ENCODE results near the gene SHROOM3.
A peak's percentile ranks its signal among the peaks of the same experiment; 100 is the strongest.

Gene SHROOM3

GRCh38 chr4:76751612-76752343 lies 316.7 kb downstream of the SHROOM3 start:
- no peak for DNase-seq (ENCODE audit: low spot score)

- no peak for DNase-seq (ENCODE audit: low spot score)
These were observed 318.0 kb downstream of the SHROOM3 start for GRCh38 chr4:76752861-76753501.

GRCh38 chr4:76753814-76754213 lies 318.8 kb downstream of the SHROOM3 start:
- DNase-seq (ENCODE audit: low spot score): no peak

- DNase-seq (ENCODE audit: low spot score): no peak
These were observed 319.4 kb downstream of the SHROOM3 start for GRCh38 chr4:76754439-76754838.

- no peak for DNase-seq (ENCODE audit: low spot score)
These were observed 320.7 kb downstream of the SHROOM3 start for GRCh38 chr4:76755756-76756155.

GRCh38 chr4:76756416-76756815 lies 321.4 kb downstream of the SHROOM3 start:
- DNase-seq (ENCODE audit: low spot score): no peak

GRCh38 chr4:76757418-76757939 lies 322.4 kb downstream of the SHROOM3 start:
- no peak for DNase-seq (ENCODE audit: low spot score)

- DNase-seq (ENCODE audit: low spot score): peak; percentile 4
These were observed 323.4 kb downstream of the SHROOM3 start for GRCh38 chr4:76758290-76758882.

GRCh38 chr4:76758996-76759395 lies 324.0 kb downstream of the SHROOM3 start:
- DNase-seq (ENCODE audit: low spot score): no peak

- DNase-seq (ENCODE audit: low spot score): no peak
These were observed 325.2 kb downstream of the SHROOM3 start for GRCh38 chr4:76760193-76760592.

- no peak for DNase-seq (ENCODE audit: low spot score)
These were observed 327.4 kb downstream of the SHROOM3 start for GRCh38 chr4:76762137-76763130.

GRCh38 chr4:76764251-76764650 lies 329.2 kb downstream of the SHROOM3 start:
- no peak for DNase-seq (ENCODE audit: low spot score)

GRCh38 chr4:76765473-76766183 lies 330.6 kb downstream of the SHROOM3 start:
- DNase-seq (ENCODE audit: low spot score): no peak

GRCh38 chr4:76767983-76768382 lies 333.0 kb downstream of the SHROOM3 start:
- DNase-seq (ENCODE audit: low spot score): no peak

- DNase-seq (ENCODE audit: low spot score): no peak
These were observed 337.6 kb downstream of the SHROOM3 start for GRCh38 chr4:76772498-76773106.

GRCh38 chr4:76773766-76774165 lies 338.7 kb downstream of the SHROOM3 start:
- DNase-seq (ENCODE audit: low spot score): no peak

GRCh38 chr4:76779740-76780459 lies 344.9 kb downstream of the SHROOM3 start:
- no peak for DNase-seq (ENCODE audit: low spot score)

GRCh38 chr4:76780781-76781697 lies 346.0 kb downstream of the SHROOM3 start:
- no peak for DNase-seq (ENCODE audit: low spot score)

Data from CD4-positive, alpha-beta T cell treated with Interleukin-2 at 100 ng/mL for 4 hours (primary cell).